ENCODE measurements around the gene RNF135. TPM values are rescaled to one million over a fixed set of nuclear protein-coding genes. Genes with fewer than 3 reads are reported as not detected.
A peak's percentile ranks its signal among the peaks of the same experiment; 100 is the strongest.

Gene RNF135
- total RNA-seq, 1 donor from 2014 or later, result 10.6 TPM

DNA sequence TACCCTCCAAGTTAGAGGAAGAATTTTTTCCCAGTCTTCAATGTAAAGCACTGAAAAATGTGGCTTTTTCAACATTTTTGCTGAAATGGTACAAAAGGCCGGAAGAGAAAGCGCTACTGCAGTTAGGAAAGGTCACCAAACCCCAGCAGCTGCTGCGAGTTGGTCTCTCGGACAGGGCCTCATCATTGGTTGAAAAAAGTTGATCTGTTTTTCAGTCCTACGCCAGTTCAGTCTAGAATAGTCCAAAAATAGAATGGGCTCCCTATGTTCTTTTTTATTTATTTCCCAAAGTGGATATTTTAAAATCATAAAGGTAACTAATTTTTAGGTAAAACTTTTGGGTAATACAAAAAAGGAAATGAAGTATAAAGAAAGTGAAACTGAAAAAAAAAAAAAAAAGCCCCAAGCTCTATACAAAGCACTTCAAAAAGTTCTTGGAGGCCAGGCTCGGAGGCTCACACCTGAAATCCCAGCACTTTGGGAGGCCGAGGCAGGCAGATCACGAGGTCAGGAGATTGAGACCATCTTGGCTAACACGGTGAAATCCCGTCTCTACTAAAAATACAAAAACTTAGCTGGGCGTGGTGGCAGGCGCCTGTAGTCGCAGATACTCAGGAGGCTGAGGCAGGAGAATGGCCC, 31.7 kb upstream of the RNF135 start:
- Mint-ChIP-seq H3K27ac (peak overlapping the region; percentile 40), H3K36me3 (ENCODE audit: low read depth) (peaks cover 2% of the 10 kb centered on the region), H3K27me3 (ENCODE audit: insufficient read depth) (peaks cover 2% of the 10 kb centered on the region), H3K4me1 (ENCODE audit: low read depth) (peaks cover 17% of the 10 kb centered on the region), H3K4me3 (no peak overlapping the region), H3K9me3 (no peaks in the 10 kb centered on the region)
- intact Hi-C loops (cut with micrococcal nuclease), result no loop called here
- DNase-seq (ENCODE audit: low spot score), result no peak

- DNase-seq (ENCODE audit: low spot score), result no peak
- H3K4me3 Mint-ChIP-seq, result no peak overlapping the region
- H3K27ac Mint-ChIP-seq, result no peak overlapping the region
- no peaks in the 10 kb centered on the region for H3K9me3 Mint-ChIP-seq
- peaks cover 2% of the 10 kb centered on the region for H3K27me3 Mint-ChIP-seq (ENCODE audit: insufficient read depth)
- peaks cover 2% of the 10 kb centered on the region for H3K36me3 Mint-ChIP-seq (ENCODE audit: low read depth)
- intact Hi-C loops (cut with micrococcal nuclease), result no loop called here
- H3K4me1 Mint-ChIP-seq (ENCODE audit: low read depth), result peaks cover 17% of the 10 kb centered on the region
These were observed 28.3 kb upstream of the RNF135 start for GRCh38 chr17:30942308-30943079.

- H3K4me1 Mint-ChIP-seq (ENCODE audit: low read depth), result no peaks in the 10 kb centered on the region
- intact Hi-C loops (cut with micrococcal nuclease), result no loop called here
- H3K9me3 Mint-ChIP-seq, result no peaks in the 10 kb centered on the region
- no peak overlapping the region for H3K27ac Mint-ChIP-seq
- no peaks in the 10 kb centered on the region for H3K36me3 Mint-ChIP-seq (ENCODE audit: low read depth)
- H3K27me3 Mint-ChIP-seq (ENCODE audit: insufficient read depth), result peaks cover 2% of the 10 kb centered on the region
- DNase-seq (ENCODE audit: low spot score), result no peak
- no peak overlapping the region for H3K4me3 Mint-ChIP-seq
These were observed 23.0 kb upstream of the RNF135 start for GRCh38 chr17:30947796-30948195.

GRCh38 chr17:30950189-30950588, 20.6 kb upstream of the RNF135 start:
- no peak overlapping the region for H3K4me3 Mint-ChIP-seq
- no peaks in the 10 kb centered on the region for H3K9me3 Mint-ChIP-seq
- no peak overlapping the region for H3K27ac Mint-ChIP-seq
- no peaks in the 10 kb centered on the region for H3K4me1 Mint-ChIP-seq (ENCODE audit: low read depth)
- intact Hi-C loops (cut with micrococcal nuclease), result no loop called here
- H3K36me3 Mint-ChIP-seq (ENCODE audit: low read depth), result no peaks in the 10 kb centered on the region
- H3K27me3 Mint-ChIP-seq (ENCODE audit: insufficient read depth), result no peaks in the 10 kb centered on the region
- DNase-seq (ENCODE audit: low spot score), result no peak

GRCh38 chr17:30950669-30951399, 20.0 kb upstream of the RNF135 start:
- no peaks in the 10 kb centered on the region for H3K4me1 Mint-ChIP-seq (ENCODE audit: low read depth)
- no peak overlapping the region for H3K27ac Mint-ChIP-seq
- no peaks in the 10 kb centered on the region for H3K9me3 Mint-ChIP-seq
- no peak overlapping the region for H3K4me3 Mint-ChIP-seq
- intact Hi-C loops (cut with micrococcal nuclease), result no loop called here
- no peaks in the 10 kb centered on the region for H3K36me3 Mint-ChIP-seq (ENCODE audit: low read depth)
- DNase-seq (ENCODE audit: low spot score), result no peak
- no peaks in the 10 kb centered on the region for H3K27me3 Mint-ChIP-seq (ENCODE audit: insufficient read depth)

DNA sequence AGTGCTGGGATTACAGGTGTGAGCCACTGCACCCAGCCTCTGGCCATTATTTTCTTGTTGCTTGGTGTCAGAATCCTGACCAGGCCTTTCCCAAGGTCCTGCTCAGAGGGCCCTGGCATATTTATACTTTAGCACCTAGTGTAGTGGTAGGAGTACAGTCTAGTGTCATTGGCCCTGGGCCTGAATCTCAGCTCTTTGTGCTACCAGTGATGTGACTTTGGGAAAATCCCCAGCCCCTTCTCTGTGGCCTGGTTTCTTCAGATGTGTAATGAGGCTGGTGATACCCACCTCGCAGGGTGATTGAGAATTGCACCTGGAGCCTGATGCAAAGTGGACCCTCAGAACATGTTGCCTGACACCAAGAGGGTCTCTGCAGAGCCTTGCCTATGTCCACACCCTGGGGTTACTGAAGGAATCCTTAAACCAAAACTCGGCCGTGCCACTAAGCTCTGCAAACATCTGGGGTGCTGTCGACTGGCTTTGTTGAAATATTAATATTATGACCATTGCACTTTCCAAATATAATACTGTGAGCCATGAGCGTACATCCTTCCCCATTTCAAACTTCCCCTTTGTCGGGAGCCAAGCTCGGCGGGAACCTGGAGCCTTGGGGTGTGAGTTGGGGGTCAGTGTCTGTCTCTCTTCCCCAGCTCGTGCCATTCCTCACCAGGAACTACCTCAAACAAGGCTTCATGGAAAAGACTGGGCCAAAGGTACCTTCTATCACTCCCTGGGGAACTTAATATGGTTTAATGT, 18.0 kb upstream of the RNF135 start:
- peaks cover 11% of the 10 kb centered on the region for H3K27me3 Mint-ChIP-seq (ENCODE audit: insufficient read depth)
- no peaks in the 10 kb centered on the region for H3K4me1 Mint-ChIP-seq (ENCODE audit: low read depth)
- DNase-seq (ENCODE audit: low spot score), result no peak
- intact Hi-C loops (cut with micrococcal nuclease), result no loop called here
- H3K36me3 Mint-ChIP-seq (ENCODE audit: low read depth), result no peaks in the 10 kb centered on the region
- no peak overlapping the region for H3K27ac Mint-ChIP-seq
- no peak overlapping the region for H3K4me3 Mint-ChIP-seq
- no peaks in the 10 kb centered on the region for H3K9me3 Mint-ChIP-seq

DNA sequence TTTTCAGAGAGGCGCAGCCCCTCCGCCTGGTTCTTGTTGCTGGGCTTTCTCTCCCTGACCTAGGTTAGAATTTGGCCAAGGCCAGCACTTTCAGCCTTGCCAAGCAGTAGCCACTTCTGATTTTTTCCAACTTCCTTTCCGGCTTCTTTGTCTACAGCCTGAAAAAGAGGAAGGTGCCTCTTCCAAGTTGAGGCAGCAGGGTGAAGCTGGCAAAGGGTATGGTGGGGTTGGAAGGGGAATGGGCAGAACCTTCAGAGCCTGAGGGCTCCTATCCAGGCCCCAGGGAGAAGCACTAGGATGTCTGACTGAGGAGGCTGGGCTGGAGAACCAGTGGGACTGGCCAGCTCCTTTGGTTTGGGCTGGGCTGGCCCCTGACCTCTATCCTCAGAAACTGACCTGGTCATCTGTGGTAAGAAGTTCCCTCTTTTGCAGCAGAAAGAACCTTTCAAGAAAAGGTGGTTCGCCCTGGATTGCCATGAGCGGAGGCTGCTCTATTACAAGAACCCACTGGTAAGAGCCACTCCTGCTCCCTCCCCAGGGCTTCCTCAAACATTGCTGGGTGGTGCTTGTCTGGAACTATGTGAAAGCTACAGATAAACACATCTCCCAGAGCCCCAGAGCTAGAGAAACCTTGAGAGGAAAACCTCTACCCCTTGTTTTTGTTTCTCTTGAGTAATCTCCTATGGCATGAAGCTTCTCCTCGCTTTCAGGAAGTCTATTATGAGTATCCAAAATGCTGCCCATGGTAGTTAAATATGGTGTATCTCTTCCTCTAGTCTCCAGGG, 16.6 kb upstream of the RNF135 start:
- H3K27ac Mint-ChIP-seq, result no peak overlapping the region
- no peaks in the 10 kb centered on the region for H3K4me1 Mint-ChIP-seq (ENCODE audit: low read depth)
- DNase-seq (ENCODE audit: low spot score), result no peak
- no peaks in the 10 kb centered on the region for H3K36me3 Mint-ChIP-seq (ENCODE audit: low read depth)
- no peaks in the 10 kb centered on the region for H3K9me3 Mint-ChIP-seq
- intact Hi-C loops (cut with micrococcal nuclease), result no loop called here
- H3K27me3 Mint-ChIP-seq (ENCODE audit: insufficient read depth), result peaks cover 24% of the 10 kb centered on the region
- no peak overlapping the region for H3K4me3 Mint-ChIP-seq

DNA sequence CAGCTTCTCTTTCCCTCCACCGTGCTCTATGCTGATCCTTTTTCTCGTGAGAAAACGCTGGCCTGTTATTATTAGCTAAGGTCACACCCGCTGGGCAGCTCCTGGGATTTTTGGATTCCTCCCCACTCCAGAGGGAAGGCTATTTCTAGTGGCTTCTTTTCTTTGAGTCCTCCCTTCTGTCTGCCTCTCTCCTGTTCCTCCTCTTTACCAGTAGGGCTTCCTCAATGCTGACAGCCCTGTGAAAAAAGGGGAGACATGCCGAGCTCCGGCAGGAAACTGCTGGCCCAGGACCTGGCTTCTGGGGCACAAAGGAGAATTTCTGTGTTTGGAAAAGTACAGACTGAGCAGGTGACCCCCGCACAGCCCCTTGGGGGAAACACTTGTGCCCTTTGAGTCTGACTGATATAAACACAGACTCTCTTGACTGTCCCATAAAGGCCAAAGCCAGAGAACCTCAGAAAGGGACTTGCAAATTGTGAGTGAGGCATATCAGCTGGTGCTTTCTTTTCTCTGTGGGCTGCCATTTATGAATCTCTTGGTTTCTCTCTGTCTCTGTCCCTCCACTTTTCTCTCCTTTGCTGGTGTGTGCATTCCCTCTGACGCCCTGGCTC, 14.0 kb upstream of the RNF135 start:
- H3K4me3 Mint-ChIP-seq, result no peak overlapping the region

GRCh38 chr17:30957741-30958140, 13.1 kb upstream of the RNF135 start:
- no peak for DNase-seq (ENCODE audit: low spot score)
- Mint-ChIP-seq H3K27me3 (ENCODE audit: insufficient read depth) (peaks cover 27% of the 10 kb centered on the region), H3K4me3 (no peak overlapping the region), H3K27ac (no peak overlapping the region), H3K36me3 (ENCODE audit: low read depth) (no peaks in the 10 kb centered on the region), H3K9me3 (no peaks in the 10 kb centered on the region), H3K4me1 (ENCODE audit: low read depth) (peaks cover 8% of the 10 kb centered on the region)
- intact Hi-C loops (cut with micrococcal nuclease), result no loop called here

More for the DNA sequence above, 14.0 kb upstream of the RNF135 start:
- H3K36me3 Mint-ChIP-seq (ENCODE audit: low read depth), result no peaks in the 10 kb centered on the region
- H3K27me3 Mint-ChIP-seq (ENCODE audit: insufficient read depth), result peaks cover 27% of the 10 kb centered on the region
- intact Hi-C loops (cut with micrococcal nuclease), result no loop called here
- H3K9me3 Mint-ChIP-seq, result no peaks in the 10 kb centered on the region
- no peak for DNase-seq (ENCODE audit: low spot score)
- H3K4me1 Mint-ChIP-seq (ENCODE audit: low read depth), result peaks cover 8% of the 10 kb centered on the region
- no peak overlapping the region for H3K27ac Mint-ChIP-seq

DNA sequence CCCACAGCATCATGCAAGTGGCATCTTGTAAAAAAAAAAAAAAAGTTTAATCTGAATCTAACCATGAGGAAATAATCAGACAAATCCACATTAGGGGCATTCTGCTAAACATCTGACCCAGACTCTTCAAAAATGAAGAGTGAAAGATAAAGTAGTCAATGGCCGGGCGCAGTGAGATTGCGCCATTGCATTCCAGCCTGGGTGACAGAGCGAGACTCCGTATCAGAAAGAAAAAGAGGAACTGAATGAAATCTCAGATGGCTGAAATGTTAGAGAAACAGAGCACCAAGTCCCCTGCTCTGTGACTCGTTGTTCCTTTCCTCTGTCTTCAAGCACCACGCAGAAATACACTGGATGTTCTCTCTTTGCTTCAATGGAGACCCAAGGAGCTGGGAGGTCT, 12.7 kb upstream of the RNF135 start:
- Mint-ChIP-seq H3K9me3 (no peaks in the 10 kb centered on the region), H3K27ac (no peak overlapping the region), H3K27me3 (ENCODE audit: insufficient read depth) (peaks cover 27% of the 10 kb centered on the region), H3K4me3 (no peak overlapping the region), H3K4me1 (ENCODE audit: low read depth) (peaks cover 8% of the 10 kb centered on the region), H3K36me3 (ENCODE audit: low read depth) (no peaks in the 10 kb centered on the region)
- intact Hi-C loops (cut with micrococcal nuclease), result no loop called here
- no peak for DNase-seq (ENCODE audit: low spot score)

- no peaks in the 10 kb centered on the region for H3K36me3 Mint-ChIP-seq (ENCODE audit: low read depth)
- H3K27ac Mint-ChIP-seq, result no peak overlapping the region
- intact Hi-C loops (cut with micrococcal nuclease), result no loop called here
These were observed 9.3 kb upstream of the RNF135 start for GRCh38 chr17:30961209-30962188.

More at GRCh38 chr17:30961209-30962188, 9.3 kb upstream of the RNF135 start:
- DNase-seq (ENCODE audit: low spot score), result no peak
- Mint-ChIP-seq H3K4me3 (no peak overlapping the region), H3K4me1 (ENCODE audit: low read depth) (peaks cover 8% of the 10 kb centered on the region), H3K9me3 (no peaks in the 10 kb centered on the region), H3K27me3 (ENCODE audit: insufficient read depth) (peaks cover 23% of the 10 kb centered on the region)

Measured in activated T-helper 1 cell treated with anti-CD3 and anti-CD28 coated beads, Interleukin-12 subunit alpha, Interleukin-12 subunit beta, Interleukin-2, Interleukin-4 antibody, amounts not matched to agents 30 ng/mL and 10 ng/mL and 1 ng/mL, durations not matched to agents 14 hours and 24 hours and 36 hours (primary cell).